ENCODE measurements around the gene ZSCAN31. TPM values are rescaled to one million over a fixed set of nuclear protein-coding genes. Genes with fewer than 3 reads are reported as not detected.
"Not testable (repeated sequence)": the region's sequence is repeated elsewhere in the genome, so short reads cannot be mapped to it uniquely, and the experiment has no call there.

Gene ZSCAN31
- total RNA-seq, 1 donor from 2014 or later = 1.5 TPM

GRCh38 chr6:28365590-28365989, 29.6 kb upstream of the ZSCAN31 start:
- DNase-seq (ENCODE audit: low spot score); H3K9me3 Mint-ChIP-seq; intact Hi-C loops (cut with micrococcal nuclease); H3K27ac Mint-ChIP-seq; H3K4me3 Mint-ChIP-seq (ENCODE audit: low read depth); H3K4me1 Mint-ChIP-seq (ENCODE audit: low read depth); H3K27me3 Mint-ChIP-seq (ENCODE audit: low read depth): not testable (repeated sequence)
- peaks cover 16% of the 10 kb centered on the region for H3K36me3 Mint-ChIP-seq (ENCODE audit: low read depth)

- Mint-ChIP-seq H3K27ac (no peak overlapping the region), H3K4me1 (ENCODE audit: low read depth) (peaks cover 1% of the 10 kb centered on the region), H3K27me3 (ENCODE audit: low read depth) (no peaks in the 10 kb centered on the region), H3K4me3 (ENCODE audit: low read depth) (no peak overlapping the region), H3K9me3 (no peaks in the 10 kb centered on the region), H3K36me3 (ENCODE audit: low read depth) (peaks cover 13% of the 10 kb centered on the region)
- no peak for DNase-seq (ENCODE audit: low spot score)
- intact Hi-C loops (cut with micrococcal nuclease) = no loop called here
Measured at GRCh38 chr6:28360961-28361360, 25.0 kb upstream of the ZSCAN31 start.

GRCh38 chr6:28359562-28359961, 23.6 kb upstream of the ZSCAN31 start:
- intact Hi-C loops (cut with micrococcal nuclease) = loop anchor here (5.0 kb wide), 2 partner anchors 147 to 457 kb away; no protein-coding TSS in a partner anchor
- not testable (repeated sequence) for H3K27ac Mint-ChIP-seq

GRCh38 chr6:28357036-28357435, 21.1 kb upstream of the ZSCAN31 start:
- H3K27me3 Mint-ChIP-seq (ENCODE audit: low read depth) = no peaks in the 10 kb centered on the region
- peaks cover 12% of the 10 kb centered on the region for H3K4me1 Mint-ChIP-seq (ENCODE audit: low read depth)
- intact Hi-C loops (cut with micrococcal nuclease) = loop anchor here (5.0 kb wide), 2 partner anchors 145 to 455 kb away; no protein-coding TSS in a partner anchor
- no peaks in the 10 kb centered on the region for H3K9me3 Mint-ChIP-seq
- no peak for DNase-seq (ENCODE audit: low spot score)
- peaks cover 7% of the 10 kb centered on the region for H3K36me3 Mint-ChIP-seq (ENCODE audit: low read depth)
- H3K27ac Mint-ChIP-seq = no peak overlapping the region
- H3K4me3 Mint-ChIP-seq (ENCODE audit: low read depth) = no peak overlapping the region

More at GRCh38 chr6:28359562-28359961, 23.6 kb upstream of the ZSCAN31 start:
- not testable (repeated sequence) for H3K4me3 Mint-ChIP-seq (ENCODE audit: low read depth); H3K4me1 Mint-ChIP-seq (ENCODE audit: low read depth); H3K36me3 Mint-ChIP-seq (ENCODE audit: low read depth); DNase-seq (ENCODE audit: low spot score); H3K9me3 Mint-ChIP-seq; H3K27me3 Mint-ChIP-seq (ENCODE audit: low read depth)

GRCh38 chr6:28356666-28357020, 20.7 kb upstream of the ZSCAN31 start:
- intact Hi-C loops (cut with micrococcal nuclease) = loop anchor here (1.0 to 5.0 kb wide), 3 partner anchors 144 to 454 kb away; no protein-coding TSS in a partner anchor
- H3K9me3 Mint-ChIP-seq = no peaks in the 10 kb centered on the region
- H3K4me3 Mint-ChIP-seq (ENCODE audit: low read depth) = no peak overlapping the region
- H3K27me3 Mint-ChIP-seq (ENCODE audit: low read depth) = no peaks in the 10 kb centered on the region
- no peak for DNase-seq (ENCODE audit: low spot score)
- peaks cover 12% of the 10 kb centered on the region for H3K4me1 Mint-ChIP-seq (ENCODE audit: low read depth)
- H3K27ac Mint-ChIP-seq = no peak overlapping the region
- H3K36me3 Mint-ChIP-seq (ENCODE audit: low read depth) = peaks cover 9% of the 10 kb centered on the region

- intact Hi-C loops (cut with micrococcal nuclease) = loop anchor here (1.0 to 5.0 kb wide), 4 partner anchors 144 to 454 kb away; no protein-coding TSS in a partner anchor
- Mint-ChIP-seq H3K4me3 (ENCODE audit: low read depth) (peak overlapping the region; percentile 86), H3K4me1 (ENCODE audit: low read depth) (peaks cover 17% of the 10 kb centered on the region), H3K9me3 (no peaks in the 10 kb centered on the region), H3K27ac (peak overlapping the region; percentile 72), H3K27me3 (ENCODE audit: low read depth) (no peaks in the 10 kb centered on the region), H3K36me3 (ENCODE audit: low read depth) (peaks cover 11% of the 10 kb centered on the region)
- DNase-seq (ENCODE audit: low spot score) = peak; percentile 41
Measured at GRCh38 chr6:28355743-28356665, 20.1 kb upstream of the ZSCAN31 start.

- peaks cover 27% of the 10 kb centered on the region for H3K4me1 Mint-ChIP-seq (ENCODE audit: low read depth)
- peaks cover 12% of the 10 kb centered on the region for H3K36me3 Mint-ChIP-seq (ENCODE audit: low read depth)
- intact Hi-C loops (cut with micrococcal nuclease) = loop anchor here (1.0 to 5.0 kb wide), 3 partner anchors 143 to 453 kb away; no protein-coding TSS in a partner anchor
- H3K27me3 Mint-ChIP-seq (ENCODE audit: low read depth) = no peaks in the 10 kb centered on the region
- DNase-seq (ENCODE audit: low spot score) = no peak
- H3K9me3 Mint-ChIP-seq = no peaks in the 10 kb centered on the region
- H3K27ac Mint-ChIP-seq = no peak overlapping the region
- peak overlapping the region; percentile 86 for H3K4me3 Mint-ChIP-seq (ENCODE audit: low read depth)
Measured at GRCh38 chr6:28354688-28355554, 19.0 kb upstream of the ZSCAN31 start.

- Mint-ChIP-seq H3K4me3 (ENCODE audit: low read depth) (no peak overlapping the region), H3K36me3 (ENCODE audit: low read depth) (peaks cover 15% of the 10 kb centered on the region)
- DNase-seq (ENCODE audit: low spot score) = no peak
Measured at GRCh38 chr6:28353981-28354676, 18.2 kb upstream of the ZSCAN31 start.

GRCh38 chr6:28353356-28353755, 17.4 kb upstream of the ZSCAN31 start:
- intact Hi-C loops (cut with micrococcal nuclease) = no loop called here
- H3K9me3 Mint-ChIP-seq = no peaks in the 10 kb centered on the region
- H3K27me3 Mint-ChIP-seq (ENCODE audit: low read depth) = peaks cover 2% of the 10 kb centered on the region
- peaks cover 15% of the 10 kb centered on the region for H3K36me3 Mint-ChIP-seq (ENCODE audit: low read depth)
- H3K4me3 Mint-ChIP-seq (ENCODE audit: low read depth) = no peak overlapping the region
- DNase-seq (ENCODE audit: low spot score) = no peak
- peaks cover 32% of the 10 kb centered on the region for H3K4me1 Mint-ChIP-seq (ENCODE audit: low read depth)
- H3K27ac Mint-ChIP-seq = no peak overlapping the region

More at GRCh38 chr6:28353981-28354676, 18.2 kb upstream of the ZSCAN31 start:
- intact Hi-C loops (cut with micrococcal nuclease) = no loop called here
- no peak overlapping the region for H3K27ac Mint-ChIP-seq
- H3K9me3 Mint-ChIP-seq = no peaks in the 10 kb centered on the region
- peaks cover 1% of the 10 kb centered on the region for H3K27me3 Mint-ChIP-seq (ENCODE audit: low read depth)
- H3K4me1 Mint-ChIP-seq (ENCODE audit: low read depth) = peaks cover 32% of the 10 kb centered on the region

- Mint-ChIP-seq H3K27me3 (ENCODE audit: low read depth) (peaks cover 13% of the 10 kb centered on the region), H3K36me3 (ENCODE audit: low read depth) (peaks cover 15% of the 10 kb centered on the region), H3K27ac (no peak overlapping the region), H3K4me1 (ENCODE audit: low read depth) (peaks cover 32% of the 10 kb centered on the region), H3K9me3 (no peaks in the 10 kb centered on the region), H3K4me3 (ENCODE audit: low read depth) (peak overlapping the region; percentile 99)
- no peak for DNase-seq (ENCODE audit: low spot score)
- intact Hi-C loops (cut with micrococcal nuclease) = loop anchor here (2.0 kb wide), 1 partner anchor 85 kb away; the partner anchor contains the start of gene ZSCAN26
Measured at GRCh38 chr6:28351493-28351925, 15.6 kb upstream of the ZSCAN31 start.

GRCh38 chr6:28351087-28351486, 15.1 kb upstream of the ZSCAN31 start:
- Mint-ChIP-seq H3K9me3 (no peaks in the 10 kb centered on the region), H3K4me3 (ENCODE audit: low read depth) (peak overlapping the region; percentile 99), H3K4me1 (ENCODE audit: low read depth) (peaks cover 31% of the 10 kb centered on the region), H3K36me3 (ENCODE audit: low read depth) (peaks cover 15% of the 10 kb centered on the region), H3K27me3 (ENCODE audit: low read depth) (peaks cover 15% of the 10 kb centered on the region), H3K27ac (no peak overlapping the region)
- intact Hi-C loops (cut with micrococcal nuclease) = loop anchor here (2.0 kb wide), 1 partner anchor 84 kb away; the partner anchor contains the start of gene ZSCAN26
- DNase-seq (ENCODE audit: low spot score) = no peak
